A549 (cell line): ENCODE data around the gene ATP13A1. TPM values are rescaled to one million over a fixed set of nuclear protein-coding genes. Genes with fewer than 3 reads are reported as not detected.

Experiments
- ATAC-seq, 2 experiments: fragments of 200-7000 bp in 1 of 2; fragments of >200 bp in 1 of 2; cut with Nextera tagmentation in 1 of 2; cut with Tn5 transposase in 1 of 2; 3 replicates each; pipeline versions ENCODE4 v1.8.0 to v1.9.1; 2018 to 2020; ENCODE audit warnings: mild to moderate bottlenecking in 1 of 2, moderate library complexity in 1 of 2
- CTCF ChIA-PET: fragments of 300-600 bp; sonication (Branson Sonifier 250); formaldehyde crosslinking; extraction: SDS; loops from one replicate; lab custom pipeline; 2021; ENCODE audit warnings: antibody characterized with exemption, inconsistent platforms; lab: Yijun Ruan, JAX
- POLR2A ChIA-PET: fragments of 350-600 bp; formaldehyde crosslinking; extraction: SDS; loops from one replicate; lab custom pipeline; 2021; ENCODE audit warnings: antibody characterized with exemption, inconsistent platforms; lab: Yijun Ruan, JAX
- DNase-seq, 2 experiments: peaks; one replicate each; pipeline versions ENCODE4 v3.0.0 to v3.0.0-alpha.2; 2011 to 2016; ENCODE audit warnings: low read depth in 1 of 2, low spot score in 1 of 2
- FAIRE-seq: peaks from 2 replicates; lab custom pipeline; 2011; peaks lifted over from hg19 to GRCh38; lab: Jason Lieb, UNC
- H3K27ac ChIP-seq, 2 experiments: fragments of >200 bp; sonication (Bioruptor Twin); formaldehyde crosslinking; 3 replicates each; pipeline ENCODE4 v1.5.1; 2016 to 2017
- H3K4me1 ChIP-seq: fragments of >200 bp; sonication (Bioruptor Twin); formaldehyde crosslinking; 3 replicates; pipeline ENCODE4 v1.6.1; 2016
- H3K4me2 ChIP-seq: fragments of >200 bp; sonication (Bioruptor Twin); formaldehyde crosslinking; 3 replicates; pipeline ENCODE4 v1.6.1; 2016
- H3K4me3 ChIP-seq: fragments of >200 bp; sonication (Bioruptor Twin); formaldehyde crosslinking; 3 replicates; pipeline ENCODE4 v1.5.1; 2016
- H3K9me3 ChIP-seq: fragments of >200 bp; sonication (Bioruptor Twin); formaldehyde crosslinking; 3 replicates; pipeline ENCODE4 v1.6.1; 2016
- ATOH8 ChIP-seq: fragments of 250-450 bp; sonication (Bioruptor Pico); IDR thresholded peaks from 2 replicates; pipeline ENCODE4 v1.5.0; 2020; ENCODE audit warnings: low read depth, mild to moderate bottlenecking, moderate library complexity
- BHLHE40 ChIP-seq: IDR thresholded peaks from 2 replicates; pipeline ENCODE4 v1.6.1; 2012; ENCODE audit warnings: low read depth, low read length, inconsistent platforms
- CBX2 ChIP-seq: fragments of 200-600 bp; sonication (generic); IDR thresholded peaks from 2 replicates; pipeline ENCODE4 v1.6.1; 2016; ENCODE audit warnings: low read depth, mild to moderate bottlenecking, borderline replicate concordance
- CEBPB ChIP-seq, 2 experiments: fragments of >200 bp in 1 of 2; sonication (Bioruptor Twin) in 1 of 2; formaldehyde crosslinking in 1 of 2; IDR thresholded peaks; 2 replicates each; pipeline ENCODE4 v1.6.1; 2012 to 2016
- CHD4 ChIP-seq: fragments of 200-600 bp; sonication (generic); IDR thresholded peaks from 2 replicates; pipeline ENCODE4 v1.6.1; 2016; ENCODE audit warnings: antibody characterized with exemption, mild to moderate bottlenecking, borderline replicate concordance
- CTCF ChIP-seq: fragments of >200 bp; sonication (Bioruptor Twin); formaldehyde crosslinking; IDR thresholded peaks from 3 replicates; pipeline ENCODE4 v1.5.1; 2016
- FOSB ChIP-seq: fragments of 250-450 bp; sonication (Bioruptor Pico); IDR thresholded peaks from 2 replicates; pipeline ENCODE4 v1.5.0; 2020; ENCODE audit warnings: mild to moderate bottlenecking, moderate library complexity
- FOSL2 ChIP-seq, 2 experiments: fragments of 450-650 bp in 1 of 2; fragments of >200 bp in 1 of 2; sonication (Bioruptor Twin) in 1 of 2; formaldehyde crosslinking; IDR thresholded peaks; 2 replicates each; pipeline versions ENCODE4 v1.5.0 to v1.6.1; 2016 to 2020; ENCODE audit warnings: mild to moderate bottlenecking in 1 of 2, moderate library complexity in 1 of 2
- FOXS1 ChIP-seq: fragments of 250-450 bp; sonication (Bioruptor Pico); IDR thresholded peaks from 2 replicates; pipeline ENCODE4 v1.5.0; 2020; ENCODE audit warnings: mild to moderate bottlenecking, moderate library complexity
- GATA3 ChIP-seq: IDR thresholded peaks from 2 replicates; pipeline ENCODE4 v1.6.1; 2012; ENCODE audit warnings: borderline replicate concordance
- HMGXB4 ChIP-seq: fragments of 250-450 bp; sonication (Bioruptor Pico); IDR thresholded peaks from 2 replicates; pipeline ENCODE4 v1.5.0; 2021; ENCODE audit warnings: mild to moderate bottlenecking, moderate library complexity, borderline replicate concordance
- HOXB13 ChIP-seq: fragments of 250-450 bp; sonication (Bioruptor Pico); IDR thresholded peaks from 2 replicates; pipeline ENCODE4 v1.5.0; 2020; ENCODE audit warnings: low read depth, mild to moderate bottlenecking, moderate library complexity
- HOXB5 ChIP-seq: fragments of 250-450 bp; sonication (Bioruptor Pico); IDR thresholded peaks from 2 replicates; pipeline ENCODE4 v1.5.0; 2020; ENCODE audit warnings: mild to moderate bottlenecking, moderate library complexity
- KDM1A ChIP-seq: fragments of 200-600 bp; sonication (generic); IDR thresholded peaks from 2 replicates; pipeline ENCODE4 v1.6.1; 2016; ENCODE audit warnings: low read depth, mild to moderate bottlenecking
- MYC ChIP-seq: IDR thresholded peaks from 2 replicates; pipeline ENCODE4 v1.6.1; 2012; ENCODE audit warnings: mild to moderate bottlenecking, inconsistent platforms, low read length, improper control_type of control experiment, borderline replicate concordance
- NFE2L2 ChIP-seq: fragments of 150-350 bp; conservative IDR thresholded peaks from 2 replicates; pipeline ENCODE4 v1.6.1; 2014; ENCODE audit warnings: low read length
- NPAS2 ChIP-seq: fragments of 250-450 bp; sonication (Bioruptor Pico); IDR thresholded peaks from 2 replicates; pipeline ENCODE4 v1.8.0; 2022; ENCODE audit warnings: mild to moderate bottlenecking, moderate library complexity, borderline replicate concordance
- PHF8 ChIP-seq: fragments of 200-600 bp; sonication (generic); IDR thresholded peaks from 2 replicates; pipeline ENCODE4 v1.6.1; 2016; ENCODE audit warnings: low read depth, mild to moderate bottlenecking, antibody characterized with exemption, moderate library complexity, borderline replicate concordance
- POLR2A ChIP-seq: IDR thresholded peaks from 2 replicates; pipeline ENCODE4 v1.6.1; 2012; ENCODE audit warnings: mild to moderate bottlenecking, low read length
- REST ChIP-seq: fragments of 200-600 bp; sonication (generic); IDR thresholded peaks from 2 replicates; pipeline ENCODE4 v1.6.1; 2016; ENCODE audit warnings: antibody characterized with exemption, mild to moderate bottlenecking, moderate library complexity
- RFX5 ChIP-seq: fragments of 450-650 bp; IDR thresholded peaks from 2 replicates; pipeline ENCODE4 v1.7.1; 2014; ENCODE audit warnings: antibody characterized with exemption, mild to moderate bottlenecking, moderate library complexity
- RNF2 ChIP-seq: fragments of 200-600 bp; sonication (generic); IDR thresholded peaks from 2 replicates; pipeline ENCODE4 v1.6.1; 2016; ENCODE audit warnings: low read depth, mild to moderate bottlenecking, antibody characterized with exemption, moderate library complexity, borderline replicate concordance
- TP53 ChIP-seq: fragments of 250-450 bp; sonication (Bioruptor Pico); IDR thresholded peaks from 2 replicates; pipeline ENCODE4 v1.5.0; 2021; ENCODE audit warnings: mild to moderate bottlenecking, moderate library complexity
- ZFP36 ChIP-seq: fragments of 450-650 bp; IDR thresholded peaks from 2 replicates; pipeline ENCODE4 v1.6.1; 2014; ENCODE audit warnings: borderline replicate concordance; ENCODE audit not compliant: partially characterized antibody
- ZNF302 ChIP-seq: fragments of 250-450 bp; sonication (Bioruptor Pico); IDR thresholded peaks from 2 replicates; pipeline ENCODE4 v1.9.0; 2021; ENCODE audit warnings: inconsistent platforms, mild to moderate bottlenecking, moderate library complexity
- ZSCAN20 ChIP-seq: fragments of 250-450 bp; sonication (Bioruptor Pico); IDR thresholded peaks from 2 replicates; pipeline ENCODE4 v1.8.0; 2022; ENCODE audit warnings: mild to moderate bottlenecking, moderate library complexity
- WGBS: methylation state at CpG from one replicate; pipeline ENCODE4 v1.1.6; 2017; ENCODE audit errors: missing lambda C conversion rate; 5-methylcytosine and 5-hydroxymethylcytosine counted together
- polyA plus RNA-seq, 4 experiments: library from polyadenylated mRNA; depleted of rRNA in 3 of 4; stranded (reverse); fragments of >200 nt; fragmentation: RNase III in 1 of 4; extraction: RNeasy Plus Mini Kit Qiagen cat#74134 plus additional on column Dnase treatment in 1 of 4; gene quantifications; 2 replicates in 3 of 4; 3 replicates in 1 of 4; pipeline ENCODE4 v1.2.3, GENCODE V29; 2011 to 2017

Gene ATP13A1
- polyA plus RNA-seq, 2 of the 4 experiments (the other 2 are of a cell fraction), result 10.8 to 30.1 TPM

GRCh38 chr19:19657397-19657783 is 6.1 kb downstream of the ATP13A1 start:
- no peak for ATAC-seq
- TF ChIP-seq FOXS1 (CRISPR knock-in tag) (no peak), RFX5 (no peak), TP53 (CRISPR knock-in tag) (no peak), CBX2 (no peak), NFE2L2 (no peak), ZSCAN20 (CRISPR knock-in tag) (no peak), ZFP36 (no peak), MYC (no peak), RNF2 (no peak), NPAS2 (CRISPR knock-in tag) (no peak), FOSB (no peak)

GRCh38 chr19:19656451-19657396 is 6.8 kb downstream of the ATP13A1 start:
- ATAC-seq (no peak), DNase-seq (no peak), FAIRE-seq (no peak)
- TF ChIP-seq BHLHE40, result no peak
- TF ChIP-seq ATOH8 (CRISPR knock-in tag), result no peak
- no peak for TF ChIP-seq HOXB5
- TF ChIP-seq RFX5, result no peak
- no peak for TF ChIP-seq REST
- TF ChIP-seq HMGXB4 (CRISPR knock-in tag), result no peak
- no peak for TF ChIP-seq FOSL2 (IDR thresholded peaks at IDR 0.05)
- no peak for TF ChIP-seq FOSL2 (CRISPR knock-in tag; IDR thresholded peaks at IDR 0.05)
- TF ChIP-seq GATA3, result no peak
- no peak for TF ChIP-seq PHF8
- TF ChIP-seq NFE2L2, result no peak
- no peak for TF ChIP-seq ZNF302 (CRISPR knock-in tag)
- TF ChIP-seq POLR2A, result no peak
- TF ChIP-seq KDM1A, result no peak
- no peak for TF ChIP-seq CHD4
- no peak for TF ChIP-seq CEBPB (IDR thresholded peaks at IDR 0.05)
- TF ChIP-seq HOXB13 (CRISPR knock-in tag), result no peak
- TF ChIP-seq CTCF, result no peak
- no peak for TF ChIP-seq NPAS2 (CRISPR knock-in tag)
- TF ChIP-seq FOXS1 (CRISPR knock-in tag), result no peak
- H3K4me3 ChIP-seq, result no peak overlapping the region
- WGBS, result 91% methylated on average over 15 of the region's 33 CpGs
- POLR2A ChIA-PET, result no interaction called here
- CTCF ChIA-PET, result interaction anchor here (0.6 to 4.7 kb wide), 4 partner anchors 8 to 124 kb away, joined by 3 to 28 read pairs (median 10); partner anchors contain the start of gene GMIP
- no peaks in the 10 kb centered on the region for H3K9me3 ChIP-seq
- no peaks in the 10 kb centered on the region; the same call in 2 of the 3 replicates for H3K4me1 ChIP-seq
- H3K4me2 ChIP-seq, result no peak overlapping the region
- H3K27ac ChIP-seq, result no peak overlapping the region

More at GRCh38 chr19:19657397-19657783, 6.1 kb downstream of the ATP13A1 start:
- Histone ChIP-seq H3K4me3 (no peak overlapping the region), H3K4me2 (no peak overlapping the region), H3K9me3 (no peaks in the 10 kb centered on the region), H3K4me1 (peaks cover 6% of the 10 kb centered on the region; the same call in 1 of the 3 replicates), H3K27ac (no peak overlapping the region)
- 91% methylated on average over 6 of the region's 10 CpGs for WGBS
- no peak for DNase-seq
- POLR2A ChIA-PET, result no interaction called here
- FAIRE-seq, result no peak
- CTCF ChIA-PET, result interaction anchor here (2.2 to 2.5 kb wide), 2 partner anchors 14 to 125 kb away, joined by 10 to 11 read pairs; partner anchors contain the start of gene GMIP
